LNCAP (cell line): Measurements from ENCODE around the gene NPHP4.

Source experiments
- CTCF ChIP-seq: fragments of 450-650 bp; IDR thresholded peaks from 2 replicates; pipeline ENCODE4 v1.5.1; 2017; ENCODE audit warnings: mild to moderate bottlenecking

Gene NPHP4

DNA sequence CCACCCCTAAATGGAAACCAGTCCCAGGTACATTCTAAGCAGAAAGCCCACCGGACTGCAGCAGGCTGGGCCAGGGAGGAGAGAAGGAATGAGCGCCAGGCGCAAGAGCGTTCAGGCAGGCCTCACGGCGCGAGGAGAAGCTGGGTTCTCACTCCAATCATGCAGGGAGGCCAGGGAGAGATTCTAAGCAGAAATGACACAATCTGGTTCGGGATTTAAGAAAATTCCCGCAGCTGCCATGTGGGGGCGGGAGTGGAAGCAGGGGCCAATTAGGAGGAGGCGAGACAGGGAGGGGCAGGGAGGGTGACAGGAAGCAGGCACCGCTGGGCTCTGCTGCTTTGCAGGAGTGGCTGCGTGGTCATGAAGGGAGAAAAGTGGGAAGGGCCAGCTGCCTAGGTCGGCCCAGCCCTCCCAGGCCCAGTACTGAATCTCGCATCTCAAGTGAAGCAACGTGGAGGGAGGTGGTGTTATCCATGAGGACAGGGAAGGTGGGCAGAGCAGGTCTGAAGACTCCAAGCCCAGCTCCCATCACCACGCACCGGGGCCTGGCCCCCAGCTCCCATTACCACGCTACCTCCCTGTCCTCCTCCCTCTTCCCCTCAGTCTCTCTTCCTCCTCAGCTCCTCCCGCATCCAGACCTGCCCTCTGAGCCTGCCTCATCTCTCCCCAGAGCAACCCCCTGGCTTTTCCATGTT, 11.8 kb downstream of the NPHP4 start:
- TF ChIP-seq CTCF, result no peak

DNA sequence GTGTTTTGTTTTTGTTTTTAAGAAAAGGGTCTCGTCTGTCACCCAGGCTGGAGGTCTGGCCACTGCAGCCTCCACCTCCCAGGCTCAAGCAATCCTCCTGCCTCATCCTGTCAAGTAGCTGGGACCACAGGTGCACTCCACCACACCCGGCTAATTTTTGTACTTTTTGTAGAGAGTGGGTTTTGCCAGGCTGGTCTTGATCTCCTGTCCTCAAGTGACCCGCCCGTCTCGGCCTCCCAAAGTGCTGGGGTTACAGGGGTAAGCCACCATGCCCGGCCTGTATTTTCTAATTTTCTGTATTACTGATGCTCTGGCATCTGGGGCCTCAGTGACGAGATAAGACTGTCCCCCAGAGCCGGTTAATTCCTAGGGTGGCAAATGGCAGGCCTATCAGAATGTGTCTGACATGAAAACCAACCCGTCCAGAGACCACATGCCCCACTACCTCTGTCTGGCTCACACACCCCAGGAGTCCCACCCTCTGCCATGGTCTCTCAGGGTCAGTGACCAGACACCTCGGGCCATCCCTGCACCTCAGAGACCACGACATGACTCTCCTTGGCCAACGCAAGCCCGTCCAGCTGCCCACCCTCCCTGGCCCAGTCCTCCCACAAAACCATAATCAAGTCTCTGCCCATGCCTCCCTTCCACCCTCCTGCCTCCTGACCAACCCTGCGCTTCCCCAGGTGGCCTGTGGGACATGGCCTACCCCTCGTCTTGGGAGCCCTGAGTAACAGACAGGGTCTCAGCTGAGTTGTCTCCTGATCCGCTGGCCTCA, 12.5 kb downstream of the NPHP4 start:
- no peak for TF ChIP-seq CTCF

DNA sequence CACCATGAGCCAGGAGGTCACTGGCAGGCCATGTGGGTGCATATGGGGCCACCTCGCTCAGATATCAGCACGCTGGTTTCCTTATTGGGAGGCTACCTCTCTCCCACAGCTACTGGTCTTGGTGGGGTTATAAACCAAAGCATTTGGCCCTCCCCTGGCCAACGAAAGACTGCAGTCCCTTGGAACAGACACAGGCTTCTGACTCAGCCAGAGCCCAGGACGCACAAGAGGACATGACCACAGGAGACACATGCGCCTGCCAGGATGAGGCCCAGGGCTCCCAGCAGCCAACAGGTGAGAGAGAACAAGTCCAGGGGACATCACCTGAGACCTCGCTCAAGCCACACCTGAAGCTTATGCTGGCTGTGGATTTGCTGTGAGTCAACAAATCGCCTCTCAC, 13.8 kb downstream of the NPHP4 start:
- no peak for TF ChIP-seq CTCF

- no peak for TF ChIP-seq CTCF
These were observed 14.5 kb downstream of the NPHP4 start for GRCh38 chr1:5977494-5978444.

DNA sequence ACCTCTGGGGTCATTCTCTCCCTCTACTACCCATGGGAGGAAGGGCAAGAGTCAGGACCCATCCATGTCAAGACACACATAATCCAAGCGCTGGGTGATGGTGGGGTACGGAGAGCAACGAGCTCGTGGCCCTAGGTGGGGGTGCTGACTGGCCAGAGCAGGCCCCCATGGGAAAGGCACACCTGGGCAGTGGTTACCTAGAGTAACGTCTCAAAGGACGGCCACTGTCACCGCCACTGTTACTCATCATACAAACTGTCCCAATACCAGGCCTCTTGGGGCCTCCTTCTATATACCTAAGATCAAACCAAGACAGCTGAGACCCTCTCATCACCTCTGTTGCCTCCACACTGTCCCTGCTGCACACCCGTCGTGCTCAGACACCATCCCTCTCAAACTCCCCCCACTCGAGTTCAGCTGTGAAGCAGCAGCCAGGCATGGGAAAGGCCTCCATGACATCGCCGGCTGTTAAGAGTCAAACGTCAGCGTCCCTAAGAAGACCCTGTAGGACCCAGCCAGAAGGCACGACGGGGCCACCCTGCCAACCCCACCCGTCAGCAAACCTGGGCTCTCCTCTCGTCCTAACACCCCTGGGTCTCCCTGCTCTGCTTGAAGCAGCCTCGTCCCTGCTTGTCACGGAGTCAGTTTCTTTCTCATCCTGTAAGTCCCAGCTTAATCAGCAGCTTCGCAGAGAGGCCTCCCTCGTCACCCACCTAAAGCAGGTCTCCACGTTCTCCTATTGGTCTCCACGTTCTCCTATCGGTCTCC, 15.3 kb downstream of the NPHP4 start:
- TF ChIP-seq CTCF, result no peak

GRCh38 chr1:5976231-5976630, 16.0 kb downstream of the NPHP4 start:
- TF ChIP-seq CTCF, result no peak
